Activated CD4-positive, alpha-beta memory T cell treated with anti-CD3 and anti-CD28 coated beads for 36 hours (primary cell): ENCODE measurements around the gene AGPS. TPM values are rescaled to one million over a fixed set of nuclear protein-coding genes. Genes with fewer than 3 reads are reported as not detected.
"Not testable (repeated sequence)": the region's sequence is repeated elsewhere in the genome, so short reads cannot be mapped to it uniquely, and the experiment has no call there.

Source experiments
- CTCF ChIA-PET: fragments of 350-600 bp; sonication (Branson Sonifier 250); formaldehyde crosslinking; loops from one replicate; lab custom pipeline; 2021; ENCODE audit warnings: antibody characterized with exemption, inconsistent platforms; lab: Charles Lee
- POLR2A ChIA-PET: fragments of 350-600 bp; sonication (Branson Sonifier 250); formaldehyde crosslinking; loops from one replicate; lab custom pipeline; 2021; ENCODE audit warnings: antibody characterized with exemption; lab: Charles Lee
- DNase-seq: peaks from one replicate; pipeline ENCODE4 v3.0.0-alpha.2; 2020
- H3K27ac Mint-ChIP-seq: one replicate; pipeline ENCODE4 v1.8.0; 2021; ENCODE audit warnings: mixed read lengths
- H3K27me3 Mint-ChIP-seq: one replicate; pipeline ENCODE4 v1.8.0; 2021; ENCODE audit warnings: mixed read lengths
- H3K36me3 Mint-ChIP-seq: one replicate; pipeline ENCODE4 v1.8.0; 2021; ENCODE audit warnings: mixed read lengths
- H3K4me1 Mint-ChIP-seq: one replicate; pipeline ENCODE4 v1.8.0; 2021; ENCODE audit warnings: low read depth, mixed read lengths
- H3K4me3 Mint-ChIP-seq: one replicate; pipeline ENCODE4 v1.8.0; 2021; ENCODE audit warnings: mild to moderate bottlenecking, mixed read lengths
- H3K9me3 Mint-ChIP-seq: one replicate; pipeline ENCODE4 v1.8.0; 2021; ENCODE audit warnings: mixed read lengths
- intact Hi-C: fragments of 100-400 bp; cut with micrococcal nuclease; formaldehyde crosslinking; loops from one replicate; pipeline ENCODE4 v1.15.1; 2023
- total RNA-seq, 2 experiments: library from RNA; stranded (reverse); gene quantifications; one replicate each; pipeline ENCODE4 v1.2.3, GENCODE V29; 2021

Gene AGPS
- total RNA-seq, 2 experiments from 2014 or later, result 51.9 to 53.0 TPM

DNA sequence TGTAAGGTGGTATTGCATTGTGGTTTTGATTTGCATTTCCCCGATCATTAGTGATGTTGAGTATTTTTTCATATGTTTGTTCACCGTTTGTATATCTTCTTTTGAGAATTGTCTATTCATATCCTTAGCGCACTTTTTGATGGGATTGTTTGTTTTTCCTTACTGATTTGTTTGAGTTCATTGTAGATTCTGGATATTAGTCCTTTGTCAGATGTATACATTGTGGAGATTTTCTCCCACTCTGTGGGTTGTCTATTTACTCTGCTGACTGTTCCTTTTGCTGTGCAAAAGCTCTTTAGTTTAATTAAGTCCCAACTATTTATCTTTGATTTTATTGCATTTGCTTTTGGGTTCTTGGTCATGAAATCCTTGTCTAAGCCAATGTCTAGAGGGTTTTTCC is 38.0 kb upstream of the AGPS start:
- H3K36me3 Mint-ChIP-seq, CTCF ChIA-PET, DNase-seq, H3K9me3 Mint-ChIP-seq, POLR2A ChIA-PET, H3K4me1 Mint-ChIP-seq, H3K27ac Mint-ChIP-seq, H3K4me3 Mint-ChIP-seq, H3K27me3 Mint-ChIP-seq, intact Hi-C loops: not testable (repeated sequence)

GRCh38 chr2:177355874-177356273 is 36.7 kb upstream of the AGPS start:
- intact Hi-C loops, result no loop called here
- H3K36me3 Mint-ChIP-seq, result no peaks in the 10 kb centered on the region
- no peak overlapping the region for H3K27ac Mint-ChIP-seq
- H3K9me3 Mint-ChIP-seq, result no peaks in the 10 kb centered on the region
- H3K4me3 Mint-ChIP-seq, result no peak overlapping the region
- no peaks in the 10 kb centered on the region for H3K4me1 Mint-ChIP-seq
- POLR2A ChIA-PET, result interaction anchor here (0.7 kb wide), 1 partner anchor 110 kb away, joined by 4 read pairs; no protein-coding TSS in a partner anchor
- CTCF ChIA-PET, result interaction anchor here (2.6 kb wide), 1 partner anchor 20 kb away, joined by 9 read pairs; no protein-coding TSS in a partner anchor
- DNase-seq, result no peak
- no peaks in the 10 kb centered on the region for H3K27me3 Mint-ChIP-seq

DNA sequence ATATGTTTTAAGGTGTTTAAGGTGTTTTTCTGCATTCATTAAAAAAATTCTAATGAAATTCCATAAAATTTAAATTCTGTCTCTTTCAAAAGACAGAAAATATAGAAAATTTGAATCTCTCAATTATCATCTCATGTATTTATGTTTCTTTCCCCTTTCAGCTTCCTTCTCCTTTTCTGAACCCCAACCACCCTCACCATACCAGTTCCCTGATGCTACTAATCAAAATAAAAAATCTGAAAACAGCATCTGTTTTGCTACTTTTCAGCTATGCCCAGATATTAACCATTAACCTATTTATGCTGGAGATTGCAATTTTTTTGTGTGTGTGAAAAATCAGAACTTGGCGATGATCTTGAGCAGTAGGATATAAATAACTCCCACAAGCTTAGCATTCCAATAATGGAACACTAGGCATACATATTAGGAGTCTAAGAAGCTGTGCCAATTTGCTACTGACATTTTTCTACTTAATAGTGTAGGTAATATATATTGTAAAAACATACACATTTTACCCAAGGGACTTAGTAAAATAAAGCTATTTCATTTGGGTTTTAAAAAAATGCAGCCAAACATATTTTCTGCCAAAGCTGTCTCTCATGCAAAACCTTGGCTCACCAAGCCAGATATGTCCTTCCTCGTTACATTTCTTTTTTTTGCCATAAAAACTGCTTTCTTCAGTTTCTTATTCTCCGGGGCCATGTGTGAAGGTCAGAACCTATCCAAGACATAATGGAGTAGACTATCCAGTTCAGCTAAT is 32.6 kb upstream of the AGPS start:
- Mint-ChIP-seq H3K9me3 (no peaks in the 10 kb centered on the region), H3K36me3 (peaks cover 1% of the 10 kb centered on the region), H3K4me1 (no peaks in the 10 kb centered on the region), H3K4me3 (no peak overlapping the region), H3K27me3 (no peaks in the 10 kb centered on the region), H3K27ac (no peak overlapping the region)
- ChIA-PET POLR2A (no interaction called here), CTCF (no interaction called here)
- intact Hi-C loops, result no loop called here
- DNase-seq, result no peak

DNA sequence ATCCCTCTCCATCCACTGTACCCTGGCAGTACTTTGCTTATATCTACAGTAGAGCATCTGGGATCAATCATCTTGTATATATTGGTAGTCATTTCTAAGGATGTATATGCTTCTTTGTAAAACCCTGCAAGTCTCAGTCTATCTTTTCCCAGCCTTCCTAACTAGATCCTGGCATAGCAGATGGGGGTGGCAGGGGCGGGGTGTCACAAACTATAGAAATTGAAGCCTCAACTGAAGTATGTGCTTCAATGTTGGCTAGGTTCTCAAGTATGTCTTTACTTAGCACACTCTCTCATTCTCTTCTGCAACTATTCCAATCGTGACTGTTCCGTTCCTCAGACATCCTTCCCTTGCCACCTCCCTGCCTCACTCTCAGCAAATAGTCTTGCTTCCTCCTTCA is 30.1 kb upstream of the AGPS start:
- DNase-seq, result no peak
- Mint-ChIP-seq H3K27me3 (no peaks in the 10 kb centered on the region), H3K27ac (no peak overlapping the region), H3K4me3 (no peak overlapping the region), H3K36me3 (peaks cover 1% of the 10 kb centered on the region), H3K9me3 (no peaks in the 10 kb centered on the region), H3K4me1 (no peaks in the 10 kb centered on the region)
- intact Hi-C loops, result no loop called here
- ChIA-PET POLR2A (no interaction called here), CTCF (no interaction called here)

DNA sequence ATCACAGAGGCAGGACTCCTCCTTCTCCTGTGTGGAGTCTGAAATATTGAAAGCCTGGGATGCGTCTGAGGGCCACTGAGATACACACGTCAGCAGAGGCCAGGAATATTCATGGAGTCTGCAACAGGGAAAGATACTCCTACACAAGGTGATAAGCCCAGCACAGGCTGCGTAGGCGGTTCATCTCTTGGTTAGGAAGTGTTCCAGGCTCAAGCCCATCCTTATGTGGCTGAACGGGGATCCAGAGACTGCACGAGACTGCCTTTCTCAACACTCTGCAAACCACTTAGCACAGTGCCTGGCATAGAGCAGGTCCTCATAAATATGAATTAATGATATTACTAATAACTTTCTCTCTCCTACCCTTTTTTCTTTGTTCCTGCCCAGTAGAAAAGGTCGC is 29.2 kb upstream of the AGPS start:
- Mint-ChIP-seq H3K4me3 (no peak overlapping the region), H3K27ac (no peak overlapping the region), H3K4me1 (no peaks in the 10 kb centered on the region), H3K36me3 (peaks cover 1% of the 10 kb centered on the region), H3K9me3 (peaks cover 5% of the 10 kb centered on the region), H3K27me3 (no peaks in the 10 kb centered on the region)
- CTCF ChIA-PET, result no interaction called here
- intact Hi-C loops, result no loop called here
- DNase-seq, result no peak
- POLR2A ChIA-PET, result no interaction called here

DNA sequence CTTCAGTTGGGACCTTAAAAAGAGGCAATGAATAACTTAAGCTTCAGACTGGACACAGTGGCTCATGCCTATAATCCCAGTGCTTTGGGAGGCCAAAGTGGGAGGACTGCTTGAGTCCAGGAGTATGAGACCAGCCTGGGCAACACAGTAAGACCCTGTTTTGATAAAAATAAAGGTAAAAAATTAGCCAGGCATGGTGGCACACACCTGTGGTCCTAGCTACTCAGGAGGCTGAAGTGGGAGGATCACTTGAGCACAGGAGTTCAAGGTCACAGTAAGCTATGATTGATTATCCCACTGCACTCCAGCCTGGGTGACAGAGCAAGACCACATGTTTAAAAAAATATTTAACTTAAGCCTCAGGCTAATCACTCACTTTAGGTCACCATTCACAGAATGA is 26.8 kb upstream of the AGPS start:
- POLR2A ChIA-PET, H3K27me3 Mint-ChIP-seq, H3K4me1 Mint-ChIP-seq, H3K36me3 Mint-ChIP-seq, DNase-seq, H3K27ac Mint-ChIP-seq, intact Hi-C loops, H3K4me3 Mint-ChIP-seq: not testable (repeated sequence)
- CTCF ChIA-PET, result interaction anchor here (0.7 to 1.2 kb wide), 3 partner anchors 30 to 384 kb away, joined by 3 read pairs; no protein-coding TSS in a partner anchor
- H3K9me3 Mint-ChIP-seq, result peaks cover 24% of the 10 kb centered on the region

DNA sequence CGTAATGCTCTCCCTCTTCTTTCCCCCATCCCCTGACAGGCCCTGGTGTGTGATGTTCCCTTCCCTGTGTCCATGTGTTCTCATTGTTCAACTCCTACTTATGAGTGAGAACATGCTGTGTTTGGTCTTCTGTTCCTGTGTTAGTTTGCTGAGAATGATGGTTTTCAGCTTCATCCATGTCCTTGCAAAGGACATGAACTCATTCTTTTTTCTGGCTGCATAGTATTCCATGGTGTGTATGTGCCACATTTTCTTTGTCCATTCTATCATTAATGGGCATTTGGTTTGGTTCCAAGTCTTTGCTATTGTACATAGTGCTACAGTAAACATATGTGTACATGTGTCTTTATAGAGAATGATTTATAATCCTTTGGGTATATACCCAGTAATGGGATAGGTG is 24.6 kb upstream of the AGPS start:
- H3K4me1 Mint-ChIP-seq, H3K27ac Mint-ChIP-seq, CTCF ChIA-PET, H3K4me3 Mint-ChIP-seq, H3K27me3 Mint-ChIP-seq, POLR2A ChIA-PET, DNase-seq, intact Hi-C loops: not testable (repeated sequence)
- H3K36me3 Mint-ChIP-seq, result peaks cover 14% of the 10 kb centered on the region
- H3K9me3 Mint-ChIP-seq, result peaks cover 44% of the 10 kb centered on the region

GRCh38 chr2:177379354-177379753 is 13.2 kb upstream of the AGPS start:
- Mint-ChIP-seq H3K27me3 (no peaks in the 10 kb centered on the region), H3K4me1 (no peaks in the 10 kb centered on the region), H3K27ac (no peak overlapping the region), H3K4me3 (no peak overlapping the region), H3K9me3 (no peaks in the 10 kb centered on the region), H3K36me3 (peaks cover 20% of the 10 kb centered on the region)
- no peak for DNase-seq
- CTCF ChIA-PET, result no interaction called here
- intact Hi-C loops, result no loop called here
- POLR2A ChIA-PET, result no interaction called here

DNA sequence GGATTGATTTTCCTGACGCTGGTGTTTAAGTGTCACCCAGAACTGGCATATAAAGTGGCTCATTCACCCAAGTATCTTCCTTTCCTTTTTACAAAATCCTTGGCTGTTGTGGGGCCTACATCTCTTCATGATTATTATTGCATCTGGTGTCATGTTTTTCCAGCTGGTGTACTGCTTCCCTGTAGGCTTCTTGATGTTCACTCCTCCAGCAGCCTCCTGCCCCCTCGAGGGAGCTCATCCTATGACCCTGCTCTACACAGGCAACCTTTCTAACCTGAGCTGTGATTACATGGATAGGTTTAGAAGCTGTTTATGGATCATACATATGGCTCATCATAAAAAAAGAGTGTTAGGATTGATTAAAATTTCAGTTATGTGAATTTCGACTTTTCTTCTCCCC is 12.4 kb upstream of the AGPS start:
- intact Hi-C loops, result no loop called here
- H3K27ac Mint-ChIP-seq, result no peak overlapping the region
- H3K9me3 Mint-ChIP-seq, result no peaks in the 10 kb centered on the region
- ChIA-PET CTCF (no interaction called here), POLR2A (no interaction called here)
- H3K36me3 Mint-ChIP-seq, result peaks cover 21% of the 10 kb centered on the region
- no peak for DNase-seq
- H3K4me1 Mint-ChIP-seq, result no peaks in the 10 kb centered on the region
- H3K4me3 Mint-ChIP-seq, result no peak overlapping the region
- H3K27me3 Mint-ChIP-seq, result no peaks in the 10 kb centered on the region

DNA sequence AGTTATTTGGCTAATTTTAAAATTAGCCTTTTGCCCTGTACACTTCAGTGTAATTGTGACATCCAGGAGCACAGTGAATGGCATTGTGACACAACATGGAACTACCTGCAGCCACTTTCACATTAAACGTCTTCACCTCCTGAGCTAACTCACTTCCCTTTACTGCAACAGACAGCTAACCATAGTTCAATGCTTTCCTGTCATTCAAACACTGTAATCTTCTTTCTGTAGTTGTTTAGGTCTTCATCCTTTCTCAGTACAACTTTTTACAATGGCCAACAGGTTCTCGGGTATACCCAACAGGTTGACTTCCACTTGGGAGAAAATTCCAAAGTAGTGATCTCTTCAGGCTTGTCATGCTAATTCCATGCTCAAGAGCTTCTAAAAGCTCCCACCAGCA is 8.6 kb upstream of the AGPS start:
- Mint-ChIP-seq H3K27ac (no peak overlapping the region), H3K27me3 (no peaks in the 10 kb centered on the region), H3K4me1 (no peaks in the 10 kb centered on the region), H3K4me3 (no peak overlapping the region), H3K36me3 (peaks cover 20% of the 10 kb centered on the region), H3K9me3 (no peaks in the 10 kb centered on the region)
- no peak for DNase-seq
- intact Hi-C loops, result no loop called here
- POLR2A ChIA-PET, result no interaction called here
- CTCF ChIA-PET, result interaction anchor here (0.8 to 1.1 kb wide), 2 partner anchors 49 to 51 kb away, joined by 3 read pairs; no protein-coding TSS in a partner anchor

GRCh38 chr2:177385151-177385550 is 7.4 kb upstream of the AGPS start:
- CTCF ChIA-PET, result interaction anchor here (0.9 kb wide), 1 partner anchor 13 kb away, joined by 3 read pairs; no protein-coding TSS in a partner anchor
- no peak overlapping the region for H3K27ac Mint-ChIP-seq

GRCh38 chr2:177391822-177392372 is 676 bp upstream of the AGPS start:
- Mint-ChIP-seq H3K4me1 (peaks cover 49% of the 10 kb centered on the region), H3K9me3 (no peaks in the 10 kb centered on the region), H3K4me3 (peak overlapping the region; percentile 87), H3K27ac (peak overlapping the region; percentile 70), H3K36me3 (peaks cover 16% of the 10 kb centered on the region), H3K27me3 (no peaks in the 10 kb centered on the region)
- intact Hi-C loops, result loop anchor here (1.0 to 5.0 kb wide), 6 partner anchors 24 to 1125 kb away; partner anchors contain the start of genes HNRNPA3, MTX2 and NFE2L2
- ChIA-PET CTCF (interaction anchor here (0.7 to 3.1 kb wide), 10 partner anchors 9 to 372 kb away, joined by 3 to 13 read pairs (median 4); partner anchors contain the start of genes HNRNPA3 and NFE2L2), POLR2A (interaction anchor here (0.6 to 1.3 kb wide), 8 partner anchors 11 to 227 kb away, joined by 3 to 5 read pairs (median 3); a partner anchor contains a TSS)
- no peak for DNase-seq

More at GRCh38 chr2:177385151-177385550, 7.4 kb upstream of the AGPS start:
- Mint-ChIP-seq H3K4me1 (peaks cover 3% of the 10 kb centered on the region), H3K4me3 (no peak overlapping the region), H3K9me3 (no peaks in the 10 kb centered on the region), H3K27me3 (no peaks in the 10 kb centered on the region), H3K36me3 (peaks cover 22% of the 10 kb centered on the region)
- DNase-seq, result no peak
- intact Hi-C loops, result no loop called here
- POLR2A ChIA-PET, result no interaction called here
